Kidney tubule cell (primary cell): ENCODE results near the gene ZSCAN5B.
"Not testable (repeated sequence)": the region's sequence is repeated elsewhere in the genome, so short reads cannot be mapped to it uniquely, and the experiment has no call there.

Experiments used
- DNase-seq: peaks from one replicate; pipeline ENCODE4 v3.0.0-alpha.2; 2018; ENCODE audit warnings: low spot score

The ZSCAN5B gene

DNA sequence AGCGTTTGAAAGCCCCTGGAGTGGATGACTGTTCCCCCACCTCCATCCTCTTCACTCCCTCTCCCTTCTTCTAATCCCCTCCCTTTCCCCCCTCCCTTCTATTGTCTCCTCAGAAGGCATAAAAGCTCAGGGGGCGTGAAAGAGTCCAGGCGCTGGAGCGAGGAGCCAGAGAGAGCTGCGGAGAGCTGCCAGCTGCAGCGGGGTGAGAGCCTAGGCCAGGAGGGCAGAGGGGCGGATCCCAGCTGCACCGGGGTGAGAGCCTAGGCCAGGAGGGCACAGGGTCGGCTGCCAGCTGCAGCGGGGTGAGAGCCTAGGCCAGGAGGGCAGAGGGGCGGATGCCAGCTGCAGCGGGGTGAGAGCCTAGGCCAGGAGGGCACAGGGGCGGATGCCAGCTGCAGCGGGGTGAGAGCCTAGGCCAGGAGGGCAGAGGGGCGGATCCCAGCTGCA, 21.7 kb downstream of the ZSCAN5B start, which contains the start of gene GALP:
TSS of gene GALP (plus strand) at position 148 of the 447 bp plus-strand sequence. CDS start 1,101 bp downstream, outside the sequence.
- DNase-seq: not testable (repeated sequence)

- no peak for DNase-seq
Measured at GRCh38 chr19:56174550-56174949, 23.0 kb downstream of the ZSCAN5B start.

DNA sequence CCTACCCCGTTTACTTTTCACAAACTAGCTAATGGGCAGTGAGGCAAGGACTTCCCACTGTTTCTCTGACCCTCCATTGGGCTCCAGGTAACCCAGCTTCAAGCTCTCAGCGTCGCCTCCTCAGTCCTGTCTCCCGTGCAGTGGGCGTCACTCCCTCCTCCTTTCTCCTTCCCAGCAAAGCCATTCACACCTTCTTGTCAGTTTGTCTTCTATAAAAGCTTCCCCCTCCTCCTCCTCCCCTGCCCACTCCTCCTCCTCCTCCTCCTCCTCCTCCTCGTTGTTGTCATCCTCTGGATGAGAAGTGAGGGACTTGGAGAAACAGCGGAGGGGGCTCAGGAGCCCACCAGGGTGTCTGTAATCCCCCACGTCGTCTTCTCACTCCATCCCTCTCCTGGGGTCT, 23.5 kb downstream of the ZSCAN5B start:
- DNase-seq: no peak

- peak; percentile 97 for DNase-seq
Measured at GRCh38 chr19:56170261-56170660, 27.3 kb downstream of the ZSCAN5B start.

DNA sequence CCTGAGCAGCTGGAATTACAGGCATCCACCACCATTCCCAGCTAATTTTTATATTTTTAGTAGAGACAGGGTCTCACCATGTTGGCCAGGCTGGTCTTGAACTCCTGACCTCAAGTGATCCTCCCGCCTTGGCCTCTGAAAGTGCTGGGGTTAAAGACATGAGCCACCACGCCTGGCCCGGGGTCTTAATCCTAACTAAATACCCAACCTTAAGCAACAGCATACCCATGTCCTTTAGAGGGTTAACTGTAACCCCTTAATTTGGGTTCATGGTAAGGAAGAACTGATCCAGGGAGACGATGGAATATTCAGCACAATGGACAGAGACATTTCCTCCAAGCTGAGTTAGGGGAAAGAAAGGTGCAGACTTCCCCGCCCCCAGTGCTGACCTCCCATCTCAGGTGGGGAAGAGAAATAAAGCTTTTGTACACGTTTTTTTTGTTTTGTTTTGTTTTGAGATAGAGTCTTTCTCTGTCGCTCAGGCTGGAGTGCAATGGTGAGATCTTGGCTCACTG, 30.5 kb downstream of the ZSCAN5B start:
- DNase-seq: no peak

- DNase-seq: no peak
Measured at GRCh38 chr19:56163097-56163496, 34.5 kb downstream of the ZSCAN5B start.

DNA sequence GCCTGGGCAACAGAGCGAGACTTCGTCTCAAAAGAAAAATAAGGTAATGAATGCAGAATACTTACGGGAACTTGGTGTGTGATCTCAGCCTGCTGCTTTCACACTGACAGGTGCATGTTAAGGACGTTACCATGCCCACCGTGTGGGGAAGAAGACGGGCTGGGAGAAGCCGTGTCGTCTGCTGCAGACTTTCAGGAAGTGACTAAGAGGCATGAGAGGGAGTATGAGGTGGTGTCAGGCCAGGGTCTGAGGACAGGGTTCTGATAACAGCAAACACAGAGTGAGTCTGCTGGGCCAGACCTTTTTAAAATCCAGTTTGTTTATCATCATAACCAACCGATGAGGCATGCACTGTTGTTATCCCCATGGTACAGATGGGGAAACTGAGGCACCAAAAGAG, 35.3 kb downstream of the ZSCAN5B start:
- DNase-seq: peak; percentile 74

DNA sequence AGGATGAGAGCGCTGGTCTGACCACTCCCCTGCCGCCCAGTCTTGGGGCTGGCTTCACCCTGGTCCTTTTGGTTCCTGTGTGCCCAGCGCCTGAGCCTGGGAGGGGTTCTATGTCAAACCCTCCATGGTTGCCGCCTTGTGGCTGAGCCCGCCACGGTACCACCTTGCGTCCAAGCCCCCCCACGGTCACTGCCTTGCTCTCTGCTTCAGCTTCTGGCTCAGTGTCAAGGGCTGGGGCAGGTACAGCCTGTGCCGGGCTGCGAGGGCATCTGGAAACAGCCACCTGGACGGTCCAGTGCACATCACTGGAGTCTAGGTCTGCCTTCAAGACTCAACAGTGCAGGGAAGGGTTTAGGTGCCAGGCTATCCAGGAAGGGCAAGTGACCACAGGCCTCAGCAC, 36.0 kb downstream of the ZSCAN5B start:
- DNase-seq: no peak

DNA sequence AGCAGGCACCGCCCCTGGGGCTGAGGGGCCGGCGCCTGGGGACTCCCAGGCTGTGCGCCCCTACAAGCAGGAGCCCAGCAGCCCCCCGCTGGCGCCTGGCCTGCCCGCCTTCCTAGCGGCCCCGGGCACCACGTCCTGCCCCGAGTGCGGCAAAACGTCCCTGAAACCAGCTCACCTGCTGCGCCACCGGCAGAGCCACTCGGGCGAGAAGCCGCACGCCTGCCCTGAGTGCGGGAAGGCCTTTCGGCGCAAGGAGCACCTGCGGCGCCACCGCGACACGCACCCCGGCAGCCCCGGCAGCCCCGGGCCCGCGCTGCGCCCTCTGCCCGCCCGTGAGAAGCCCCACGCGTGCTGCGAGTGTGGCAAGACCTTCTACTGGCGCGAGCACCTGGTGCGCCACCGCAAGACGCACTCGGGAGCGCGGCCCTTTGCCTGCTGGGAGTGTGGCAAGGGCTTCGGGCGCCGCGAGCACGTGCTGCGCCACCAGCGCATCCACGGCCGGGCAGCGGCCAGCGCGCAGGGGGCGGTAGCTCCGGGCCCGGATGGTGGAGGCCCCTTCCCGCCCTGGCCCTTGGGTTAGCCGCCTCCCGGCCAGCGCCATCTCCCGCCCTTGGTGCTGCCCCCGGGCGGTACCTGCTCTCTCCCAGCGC, 37.8 kb downstream of the ZSCAN5B start:
- DNase-seq: no peak

DNA sequence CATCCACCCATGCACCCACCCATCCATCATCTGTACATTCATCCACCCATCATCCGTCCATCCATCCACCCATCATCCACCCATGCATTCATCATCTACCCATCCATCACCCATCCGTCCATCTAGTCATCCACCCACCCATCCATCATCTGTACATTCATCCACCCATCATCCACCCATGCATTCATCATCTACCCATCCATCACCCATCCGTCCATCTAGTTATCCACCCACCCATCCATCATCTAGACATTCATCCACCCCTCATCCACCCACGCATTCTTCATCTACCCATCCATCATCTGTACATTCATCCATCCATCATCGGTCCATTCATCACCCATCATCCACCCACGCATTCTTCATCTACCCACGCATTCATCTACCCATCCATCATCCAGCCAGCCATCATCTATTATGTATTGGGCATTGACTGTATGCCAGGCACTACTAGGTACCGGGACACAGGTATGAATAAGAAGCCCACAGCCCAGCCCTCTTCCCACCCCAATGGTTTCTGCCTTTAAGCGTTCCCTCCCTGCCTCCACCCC, 38.5 kb downstream of the ZSCAN5B start:
- peak; percentile 47 for DNase-seq

- DNase-seq: no peak
Measured at GRCh38 chr19:56158170-56158757, 39.3 kb downstream of the ZSCAN5B start.

- DNase-seq: no peak
Measured at GRCh38 chr19:56156768-56157167, 40.8 kb downstream of the ZSCAN5B start.

DNA sequence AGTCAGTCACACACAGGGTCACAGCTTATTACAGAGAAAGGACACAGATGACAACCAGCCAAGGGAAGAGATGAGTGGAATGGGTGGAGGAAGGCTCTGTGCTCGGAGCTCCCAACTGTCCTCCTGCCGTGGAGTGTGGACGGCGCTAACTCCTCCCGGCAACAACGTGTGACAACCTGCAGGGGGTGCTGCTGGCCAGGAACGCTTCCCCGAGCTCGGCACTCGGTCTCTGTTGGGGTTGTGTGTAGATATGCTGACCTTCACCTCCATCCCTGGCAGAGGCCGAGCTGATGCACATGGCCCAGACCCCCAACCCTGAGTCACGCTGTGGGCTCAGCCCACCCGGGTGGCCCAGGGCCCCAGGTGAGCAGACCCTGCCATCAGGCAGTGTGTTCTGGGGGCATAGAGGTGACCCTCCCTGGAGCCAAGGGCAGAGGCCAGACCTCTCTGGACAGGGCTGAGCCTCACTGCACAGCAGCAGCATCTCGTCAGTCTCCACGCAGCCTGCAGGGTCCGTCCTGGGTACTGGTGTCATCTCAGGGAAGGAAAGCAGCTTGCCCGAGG, 42.4 kb downstream of the ZSCAN5B start:
- DNase-seq: no peak

DNA sequence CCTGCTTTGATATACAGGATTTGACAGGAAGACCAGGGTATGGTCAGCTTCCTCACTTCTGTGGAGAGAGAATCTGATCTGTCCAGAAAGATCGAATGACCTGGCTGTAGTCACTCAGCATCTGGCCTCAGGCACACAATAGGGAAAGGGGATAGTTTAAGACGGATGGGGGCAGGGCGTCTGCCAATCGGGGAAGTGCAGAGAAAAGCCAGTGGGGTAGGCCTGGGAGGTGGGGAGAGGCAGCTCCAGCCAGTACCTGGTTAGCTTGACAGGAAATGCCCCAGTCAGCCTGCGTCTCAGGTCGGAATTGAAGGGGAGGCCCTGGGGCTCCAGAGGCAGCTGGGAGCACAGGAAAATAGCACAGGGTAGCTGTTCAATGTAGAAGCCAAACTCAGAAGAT, 44.1 kb downstream of the ZSCAN5B start:
- DNase-seq: no peak

GRCh38 chr19:56152644-56153043, 44.9 kb downstream of the ZSCAN5B start:
- no peak for DNase-seq

DNA sequence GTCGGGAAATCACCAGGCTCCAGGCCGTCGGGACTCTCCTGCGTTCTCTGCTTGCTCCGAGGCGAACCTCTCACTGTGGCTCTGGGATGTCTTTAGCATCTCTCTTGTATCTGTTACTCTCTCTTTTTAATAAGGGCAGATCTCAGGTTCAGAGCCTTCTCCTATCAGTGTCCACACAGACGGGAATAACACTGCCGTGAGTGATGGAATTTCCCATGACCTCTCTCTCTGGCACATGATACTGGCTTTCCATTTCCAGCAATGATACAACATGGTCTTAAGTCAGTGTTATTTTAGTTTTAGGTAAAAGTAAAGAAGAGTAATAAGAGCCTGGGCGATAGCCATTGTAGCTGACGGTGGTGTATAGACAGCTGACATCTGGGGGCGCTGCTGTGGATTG, 47.2 kb downstream of the ZSCAN5B start:
- DNase-seq: no peak

DNA sequence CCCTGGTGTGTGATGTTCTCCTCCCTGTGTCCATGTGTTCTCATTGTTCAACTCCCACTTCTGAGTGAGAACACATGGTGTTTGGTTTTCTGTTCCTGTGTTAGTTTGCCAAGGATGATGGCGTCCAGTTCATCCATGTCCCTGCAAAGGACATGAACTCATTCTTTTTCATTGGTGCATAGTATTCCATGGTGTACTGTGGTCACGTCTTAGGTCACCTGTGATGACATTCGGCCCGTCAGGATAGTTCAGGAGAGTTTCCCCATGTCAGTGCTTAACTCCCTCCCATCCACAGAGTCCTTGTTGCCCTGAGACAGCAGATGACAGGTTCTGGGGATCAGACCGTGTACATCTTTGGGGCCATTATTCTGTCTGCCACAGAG, 47.9 kb downstream of the ZSCAN5B start:
- DNase-seq: no peak

- DNase-seq: not testable (repeated sequence)
Measured at GRCh38 chr19:56148955-56149655, 48.5 kb downstream of the ZSCAN5B start.

GRCh38 chr19:56148096-56148495, 49.5 kb downstream of the ZSCAN5B start:
- no peak for DNase-seq

GRCh38 chr19:56147307-56147706, 50.3 kb downstream of the ZSCAN5B start:
- DNase-seq: no peak

- DNase-seq: no peak
Measured at GRCh38 chr19:56146904-56147303, 50.7 kb downstream of the ZSCAN5B start.

- no peak for DNase-seq
Measured at GRCh38 chr19:56145698-56146097, 51.9 kb downstream of the ZSCAN5B start.
